ENCODE measurements around the gene SELENON.

GRCh38 chr1:25826571-25826970 is 26.6 kb downstream of the SELENON start:
- TF ChIP-seq ZBTB33 (IDR thresholded peaks at IDR 0.05) (no peak), JUND (IDR thresholded peaks at IDR 0.05) (no peak), CTCF (IDR thresholded peaks at IDR 0.05; ENCODE audit: low read depth, low read length, missing input control) (no peak), REST (IDR thresholded peaks at IDR 0.05) (no peak), TAF1 (conservative IDR thresholded peaks at IDR 0.05) (no peak), HNF4A (conservative IDR thresholded peaks at IDR 0.05) (no peak), YY1 (IDR thresholded peaks at IDR 0.05) (no peak), MAX (IDR thresholded peaks at IDR 0.05) (no peak)

Measured in liver (tissue), 3 donors.